BJ (cell line): ENCODE measurements around the gene CFTR. TPM values are rescaled to one million over a fixed set of nuclear protein-coding genes. Genes with fewer than 3 reads are reported as not detected.
A peak's percentile ranks its signal among the peaks of the same experiment; 100 is the strongest.

Experiments used
- CTCF ChIA-PET: fragments of 350-600 bp; formaldehyde crosslinking; extraction: SDS; loops from one replicate; lab custom pipeline; 2021; ENCODE audit warnings: antibody characterized with exemption, inconsistent platforms; lab: Yijun Ruan, JAX
- POLR2A ChIA-PET: fragments of 300-600 bp; sonication (Branson Sonifier 250); formaldehyde crosslinking; extraction: SDS; loops from one replicate; lab custom pipeline; 2021; ENCODE audit warnings: antibody characterized with exemption; lab: Charles Lee
- DNase-seq: peaks from one replicate; pipeline ENCODE4 v3.0.0-alpha.2; 2011; ENCODE audit warnings: low read depth
- H3K27me3 ChIP-seq: 2 replicates; pipeline ENCODE4 v1.6.0; 2011; ENCODE audit warnings: low read length; ENCODE audit not compliant: control insufficient read depth, insufficient read depth
- H3K36me3 ChIP-seq: 2 replicates; pipeline ENCODE4 v1.5.1; 2011; ENCODE audit warnings: low read length; ENCODE audit not compliant: control insufficient read depth, insufficient read depth
- H3K4me3 ChIP-seq: 2 replicates; pipeline ENCODE4 v1.5.1; 2011; ENCODE audit warnings: low read depth, mild to moderate bottlenecking, control low read depth, low read length
- CTCF ChIP-seq: IDR thresholded peaks from 2 replicates; pipeline ENCODE4 v1.5.1; 2011; ENCODE audit warnings: low read depth, mild to moderate bottlenecking, control low read depth, inconsistent platforms, low read length, moderate library complexity; ENCODE audit not compliant: insufficient read depth
- polyA plus RNA-seq: library from polyadenylated mRNA; depleted of rRNA; stranded (reverse); fragments of >200 nt; gene quantifications from 2 replicates; pipeline ENCODE4 v1.2.3, GENCODE V29; 2011

The CFTR gene
- polyA plus RNA-seq, 1 experiment: not detected

GRCh38 chr7:117673839-117674238 is 194.0 kb downstream of the CFTR start:
- CTCF ChIA-PET: interaction anchor here (0.9 to 1.1 kb wide), 4 partner anchors 9 to 215 kb away, joined by 3 to 5 read pairs (median 4); no protein-coding TSS in a partner anchor
- peak; percentile 46 for TF ChIP-seq CTCF
- Histone ChIP-seq H3K4me3 (no peak overlapping the region), H3K36me3 (no peaks in the 10 kb centered on the region), H3K27me3 (peaks cover 4% of the 10 kb centered on the region)
- POLR2A ChIA-PET: no interaction called here
- no peak for DNase-seq

- CTCF ChIA-PET: interaction anchor here (1.1 to 2.4 kb wide), 3 partner anchors 15 to 274 kb away, joined by 3 to 9 read pairs (median 4); no protein-coding TSS in a partner anchor
- Histone ChIP-seq H3K4me3 (no peak overlapping the region), H3K36me3 (no peaks in the 10 kb centered on the region), H3K27me3 (peaks cover 4% of the 10 kb centered on the region)
- POLR2A ChIA-PET: no interaction called here
- TF ChIP-seq CTCF: no peak
- no peak for DNase-seq
Observed at GRCh38 chr7:117674617-117675016, 194.8 kb downstream of the CFTR start.

GRCh38 chr7:117675497-117676435 is 195.9 kb downstream of the CFTR start:
- CTCF ChIA-PET: interaction anchor here (1.1 to 2.4 kb wide), 4 partner anchors 11 to 275 kb away, joined by 3 to 9 read pairs (median 5); no protein-coding TSS in a partner anchor
- peaks cover 4% of the 10 kb centered on the region for H3K27me3 ChIP-seq
- H3K4me3 ChIP-seq: no peak overlapping the region
- no peak for DNase-seq
- no peaks in the 10 kb centered on the region for H3K36me3 ChIP-seq
- POLR2A ChIA-PET: no interaction called here
- TF ChIP-seq CTCF: no peak

- Histone ChIP-seq H3K4me3 (no peak overlapping the region), H3K27me3 (peaks cover 6% of the 10 kb centered on the region), H3K36me3 (no peaks in the 10 kb centered on the region)
- no peak for DNase-seq
- TF ChIP-seq CTCF: no peak
- POLR2A ChIA-PET: no interaction called here
- CTCF ChIA-PET: no interaction called here
Observed at GRCh38 chr7:117679120-117679519, 199.3 kb downstream of the CFTR start.

GRCh38 chr7:117682681-117683385 is 203.0 kb downstream of the CFTR start:
- Histone ChIP-seq H3K27me3 (peaks cover 4% of the 10 kb centered on the region), H3K4me3 (no peak overlapping the region), H3K36me3 (no peaks in the 10 kb centered on the region)
- POLR2A ChIA-PET: no interaction called here
- TF ChIP-seq CTCF: no peak
- CTCF ChIA-PET: no interaction called here
- no peak for DNase-seq
